HEK293 (cell line): Measurements from ENCODE around the gene RASL10A.

Experiments used
- CTCF ChIA-PET: fragments of 350-600 bp; formaldehyde crosslinking; extraction: SDS; loops from one replicate; lab custom pipeline; 2021; ENCODE audit warnings: antibody characterized with exemption; lab: Yijun Ruan, JAX
- POLR2A ChIA-PET: fragments of 300-600 bp; formaldehyde crosslinking; extraction: SDS; loops from one replicate; lab custom pipeline; 2020; ENCODE audit warnings: antibody characterized with exemption, inconsistent platforms; lab: Yijun Ruan, JAX
- H3K27ac ChIP-seq: fragments of 200-500 bp; sonication (Bioruptor generic); 2 replicates; pipeline ENCODE4 v1.5.1; 2014; ENCODE audit warnings: low read depth, low read length, control low read depth, inconsistent platforms; ENCODE audit errors: extremely low read depth
- H3K36me3 ChIP-seq, 2 experiments: fragments of 200-500 bp in 1 of 2; sonication (Bioruptor generic) in 1 of 2; 1 replicate in 1 of 2; 2 replicates in 1 of 2; pipeline ENCODE4 v1.5.1; 2014 to 2017; ENCODE audit warnings: inconsistent platforms in 2 of 2, low read length in 2 of 2; ENCODE audit not compliant: control insufficient read depth in 2 of 2, insufficient read depth in 1 of 2
- H3K4me1 ChIP-seq: fragments of 200-500 bp; sonication (Bioruptor generic); 2 replicates; pipeline ENCODE4 v1.5.1; 2014; ENCODE audit warnings: mild to moderate bottlenecking, low read length, inconsistent platforms; ENCODE audit not compliant: control insufficient read depth, insufficient read depth
- H3K4me3 ChIP-seq: 2 replicates; pipeline ENCODE4 v1.5.1; 2011; ENCODE audit warnings: low read depth, mild to moderate bottlenecking, control low read depth, low read length, moderate library complexity
- H3K9me3 ChIP-seq: fragments of 200-500 bp; sonication (Bioruptor generic); 2 replicates; pipeline ENCODE4 v1.5.1; 2014; ENCODE audit warnings: low read depth, low read length, inconsistent platforms; ENCODE audit not compliant: control insufficient read depth, insufficient read depth
- GLIS1 ChIP-seq: fragments of 450-650 bp; formaldehyde crosslinking; IDR thresholded peaks from 2 replicates; pipeline ENCODE4 v1.5.1; 2016; ENCODE audit warnings: missing biosample characterization, missing genetic modification characterization
- HOXA7 ChIP-seq: sonication (generic); formaldehyde crosslinking; IDR thresholded peaks from 2 replicates; pipeline ENCODE4 v1.8.1; 2022; ENCODE audit warnings: missing genetic modification reagents, borderline replicate concordance
- MEIS1 ChIP-seq: sonication (generic); formaldehyde crosslinking; IDR thresholded peaks from 2 replicates; pipeline ENCODE4 v1.8.1; 2022; ENCODE audit warnings: missing genetic modification reagents, mild to moderate bottlenecking, borderline replicate concordance
- OSR2 ChIP-seq: fragments of 450-650 bp; formaldehyde crosslinking; IDR thresholded peaks from 2 replicates; pipeline ENCODE4 v1.5.1; 2016; ENCODE audit warnings: missing biosample characterization, missing genetic modification characterization
- PATZ1 ChIP-seq: fragments of 450-650 bp; formaldehyde crosslinking; IDR thresholded peaks from 2 replicates; pipeline ENCODE4 v1.5.1; 2016; ENCODE audit warnings: missing biosample characterization, missing genetic modification characterization
- ZBTB17 ChIP-seq: fragments of 450-650 bp; formaldehyde crosslinking; IDR thresholded peaks from 2 replicates; pipeline ENCODE4 v1.5.1; 2016; ENCODE audit warnings: missing biosample characterization, missing genetic modification characterization
- ZBTB21 ChIP-seq: fragments of 450-650 bp; formaldehyde crosslinking; IDR thresholded peaks from 2 replicates; pipeline ENCODE4 v1.5.1; 2017; ENCODE audit warnings: missing biosample characterization, missing genetic modification characterization
- ZBTB48 ChIP-seq: fragments of 450-650 bp; formaldehyde crosslinking; IDR thresholded peaks from 2 replicates; pipeline ENCODE4 v1.5.1; 2016; ENCODE audit warnings: missing biosample characterization, missing genetic modification characterization
- ZBTB8A ChIP-seq: fragments of 450-650 bp; formaldehyde crosslinking; IDR thresholded peaks from 2 replicates; pipeline ENCODE4 v1.5.1; 2016; ENCODE audit warnings: missing biosample characterization, missing genetic modification characterization
- ZEB2 ChIP-seq: fragments of 450-650 bp; formaldehyde crosslinking; IDR thresholded peaks from 2 replicates; pipeline ENCODE4 v1.5.1; 2016; ENCODE audit warnings: missing biosample characterization, missing genetic modification characterization
- ZIC2 ChIP-seq: fragments of 450-650 bp; formaldehyde crosslinking; IDR thresholded peaks from 2 replicates; pipeline ENCODE4 v1.5.1; 2016; ENCODE audit warnings: missing biosample characterization, missing genetic modification characterization
- ZNF114 ChIP-seq: fragments of 450-650 bp; formaldehyde crosslinking; IDR thresholded peaks from 2 replicates; pipeline ENCODE4 v1.5.0; 2017; ENCODE audit warnings: missing biosample characterization, missing genetic modification characterization
- ZNF18 ChIP-seq: fragments of 450-650 bp; formaldehyde crosslinking; IDR thresholded peaks from 2 replicates; pipeline ENCODE4 v1.5.1; 2016; ENCODE audit warnings: missing biosample characterization, missing genetic modification characterization
- ZNF394 ChIP-seq: fragments of 450-650 bp; formaldehyde crosslinking; IDR thresholded peaks from 2 replicates; pipeline ENCODE4 v1.5.1; 2016; ENCODE audit warnings: missing biosample characterization, missing genetic modification characterization, mild to moderate bottlenecking, moderate library complexity, borderline replicate concordance
- ZNF398 ChIP-seq: fragments of 450-650 bp; formaldehyde crosslinking; IDR thresholded peaks from 2 replicates; pipeline ENCODE4 v1.5.1; 2017; ENCODE audit warnings: missing biosample characterization, missing genetic modification characterization
- ZNF529 ChIP-seq: fragments of 450-650 bp; formaldehyde crosslinking; IDR thresholded peaks from 2 replicates; pipeline ENCODE4 v1.5.1; 2017; ENCODE audit warnings: missing genetic modification characterization, missing biosample characterization; ENCODE audit not compliant: insufficient replicate concordance
- ZNF544 ChIP-seq: fragments of 450-650 bp; formaldehyde crosslinking; IDR thresholded peaks from 2 replicates; pipeline ENCODE4 v1.5.0; 2017; ENCODE audit warnings: missing biosample characterization, missing genetic modification characterization
- ZNF555 ChIP-seq: fragments of 450-650 bp; formaldehyde crosslinking; conservative IDR thresholded peaks from 2 replicates; pipeline ENCODE4 v1.5.1; 2017; ENCODE audit warnings: missing biosample characterization, mild to moderate bottlenecking, missing genetic modification characterization, inconsistent platforms
- ZNF585B ChIP-seq: fragments of 450-650 bp; formaldehyde crosslinking; IDR thresholded peaks from 2 replicates; pipeline ENCODE4 v1.5.1; 2016; ENCODE audit warnings: missing biosample characterization, missing genetic modification characterization
- ZNF600 ChIP-seq: fragments of 450-650 bp; formaldehyde crosslinking; IDR thresholded peaks from 2 replicates; pipeline ENCODE4 v1.5.1; 2016; ENCODE audit warnings: missing biosample characterization, missing genetic modification characterization
- ZNF621 ChIP-seq: fragments of 450-650 bp; formaldehyde crosslinking; IDR thresholded peaks from 2 replicates; pipeline ENCODE4 v1.5.1; 2017; ENCODE audit warnings: missing biosample characterization, missing genetic modification characterization
- ZNF624 ChIP-seq: fragments of 450-650 bp; formaldehyde crosslinking; IDR thresholded peaks from 2 replicates; pipeline ENCODE4 v1.5.1; 2017; ENCODE audit warnings: missing biosample characterization, missing genetic modification characterization
- ZNF629 ChIP-seq: fragments of 450-650 bp; formaldehyde crosslinking; IDR thresholded peaks from 2 replicates; pipeline ENCODE4 v1.5.1; 2017; ENCODE audit warnings: missing biosample characterization, missing genetic modification characterization
- ZSCAN16 ChIP-seq: fragments of 450-650 bp; formaldehyde crosslinking; IDR thresholded peaks from 2 replicates; pipeline ENCODE4 v1.5.1; 2016; ENCODE audit warnings: missing biosample characterization, missing genetic modification characterization
- ZSCAN23 ChIP-seq: fragments of 450-650 bp; formaldehyde crosslinking; IDR thresholded peaks from 2 replicates; pipeline ENCODE4 v1.5.1; 2016; ENCODE audit warnings: missing biosample characterization, missing genetic modification characterization
- TF ChIP-seq, protein P1 (sequence below): fragments of 450-650 bp; formaldehyde crosslinking; IDR thresholded peaks from 2 replicates; pipeline ENCODE4 v1.5.1; 2016; ENCODE audit warnings: missing biosample characterization, missing genetic modification characterization
- TF ChIP-seq, protein P2 (sequence below): fragments of 450-650 bp; formaldehyde crosslinking; IDR thresholded peaks from 2 replicates; pipeline ENCODE4 v1.5.1; 2016; ENCODE audit warnings: missing biosample characterization, missing genetic modification characterization

The RASL10A gene

DNA sequence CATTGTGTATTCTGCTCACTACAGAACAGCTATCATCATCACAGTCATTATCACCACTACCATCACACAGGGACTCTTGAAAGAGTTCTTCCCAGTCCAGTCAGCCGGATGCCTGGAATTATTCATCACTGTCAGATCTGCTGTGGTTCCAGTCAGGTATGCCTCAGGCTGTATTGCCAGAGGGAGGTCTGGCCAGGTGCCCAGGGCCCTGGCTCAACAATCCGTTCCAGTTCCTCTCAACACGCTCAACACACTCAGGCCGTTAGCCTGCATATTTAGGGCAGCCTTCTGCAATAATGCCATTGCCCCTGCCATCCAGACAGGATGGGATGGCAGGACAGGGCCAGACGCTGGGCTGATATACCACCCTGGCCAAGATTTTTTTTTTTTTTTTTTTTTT, 28.6 kb upstream of the RASL10A start:
- Histone ChIP-seq H3K9me3 (no peaks in the 10 kb centered on the region), H3K27ac (peak overlapping the region; percentile 60), H3K36me3 (peaks cover 14 to 87% of the 10 kb centered on the region in 2 experiments), H3K4me1 (peaks cover 15% of the 10 kb centered on the region), H3K4me3 (no peak overlapping the region)
- ChIA-PET CTCF (interaction anchor here (0.6 to 0.7 kb wide), 2 partner anchors 15 to 1356 kb away, joined by 3 to 4 read pairs; no protein-coding TSS in a partner anchor), POLR2A (interaction anchor here (0.6 to 1.7 kb wide), 4 partner anchors 10 to 128 kb away, joined by 3 to 13 read pairs (median 8); partner anchors contain the start of gene AP1B1)
- TF ChIP-seq MEIS1 (CRISPR knock-in tag) (no peak), ZNF398 (tag by site-specific recombination) (no peak), ZBTB48 (tag by site-specific recombination) (peak; percentile 96), ZNF394 (peak; percentile 28; the same call in 1 of the 2 replicates), ZNF600 (tag by site-specific recombination) (peak; percentile 86), PATZ1 (tag by site-specific recombination) (no peak), ZNF114 (tag by site-specific recombination) (no peak), ZIC2 (tag by site-specific recombination) (peak; percentile 78), ZNF529 (tag by site-specific recombination) (no peak), HOXA7 (CRISPR knock-in tag) (no peak), ZNF18 (peak; percentile 11), ZNF629 (tag by site-specific recombination) (peak; percentile 67), ZSCAN16 (0 out of 2 replicates have a peak, but pooled peaks have one; percentile 3), ZBTB17 (peak; percentile 72), OSR2 (tag by site-specific recombination) (peak; percentile 5; the same call in 1 of the 2 replicates), ZEB2 (tag by site-specific recombination) (peak; percentile 60), ZNF555 (no peak), ZNF585B (tag by site-specific recombination) (no peak), ZNF544 (tag by site-specific recombination) (no peak), ZNF624 (no peak), GLIS1 (tag by site-specific recombination) (peak; percentile 75), ZBTB8A (tag by site-specific recombination) (peak; percentile 8; the same call in 1 of the 2 replicates), ZSCAN23 (tag by site-specific recombination) (0 out of 2 replicates have a peak, but pooled peaks have one; percentile 24), ZBTB21 (0 out of 2 replicates have a peak, but pooled peaks have one; percentile 20), ZNF621 (tag by site-specific recombination) (no peak)
- TF ChIP-seq, protein P1, sequence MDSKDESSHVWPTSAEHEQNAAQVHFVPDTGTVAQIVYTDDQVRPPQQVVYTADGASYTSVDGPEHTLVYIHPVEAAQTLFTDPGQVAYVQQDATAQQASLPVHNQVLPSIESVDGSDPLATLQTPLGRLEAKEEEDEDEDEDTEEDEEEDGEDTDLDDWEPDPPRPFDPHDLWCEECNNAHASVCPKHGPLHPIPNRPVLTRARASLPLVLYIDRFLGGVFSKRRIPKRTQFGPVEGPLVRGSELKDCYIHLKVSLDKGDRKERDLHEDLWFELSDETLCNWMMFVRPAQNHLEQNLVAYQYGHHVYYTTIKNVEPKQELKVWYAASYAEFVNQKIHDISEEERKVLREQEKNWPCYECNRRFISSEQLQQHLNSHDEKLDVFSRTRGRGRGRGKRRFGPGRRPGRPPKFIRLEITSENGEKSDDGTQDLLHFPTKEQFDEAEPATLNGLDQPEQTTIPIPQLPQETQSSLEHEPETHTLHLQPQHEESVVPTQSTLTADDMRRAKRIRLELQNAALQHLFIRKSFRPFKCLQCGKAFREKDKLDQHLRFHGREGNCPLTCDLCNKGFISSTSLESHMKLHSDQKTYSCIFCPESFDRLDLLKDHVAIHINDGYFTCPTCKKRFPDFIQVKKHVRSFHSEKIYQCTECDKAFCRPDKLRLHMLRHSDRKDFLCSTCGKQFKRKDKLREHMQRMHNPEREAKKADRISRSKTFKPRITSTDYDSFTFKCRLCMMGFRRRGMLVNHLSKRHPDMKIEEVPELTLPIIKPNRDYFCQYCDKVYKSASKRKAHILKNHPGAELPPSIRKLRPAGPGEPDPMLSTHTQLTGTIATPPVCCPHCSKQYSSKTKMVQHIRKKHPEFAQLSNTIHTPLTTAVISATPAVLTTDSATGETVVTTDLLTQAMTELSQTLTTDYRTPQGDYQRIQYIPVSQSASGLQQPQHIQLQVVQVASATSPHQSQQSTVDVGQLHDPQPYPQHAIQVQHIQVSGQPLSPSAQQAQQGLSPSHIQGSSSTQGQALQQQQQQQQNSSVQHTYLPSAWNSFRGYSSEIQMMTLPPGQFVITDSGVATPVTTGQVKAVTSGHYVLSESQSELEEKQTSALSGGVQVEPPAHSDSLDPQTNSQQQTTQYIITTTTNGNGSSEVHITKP (tag by site-specific recombination), result peak; percentile 53; the same call in 1 of the 2 replicates
- TF ChIP-seq, protein P2, sequence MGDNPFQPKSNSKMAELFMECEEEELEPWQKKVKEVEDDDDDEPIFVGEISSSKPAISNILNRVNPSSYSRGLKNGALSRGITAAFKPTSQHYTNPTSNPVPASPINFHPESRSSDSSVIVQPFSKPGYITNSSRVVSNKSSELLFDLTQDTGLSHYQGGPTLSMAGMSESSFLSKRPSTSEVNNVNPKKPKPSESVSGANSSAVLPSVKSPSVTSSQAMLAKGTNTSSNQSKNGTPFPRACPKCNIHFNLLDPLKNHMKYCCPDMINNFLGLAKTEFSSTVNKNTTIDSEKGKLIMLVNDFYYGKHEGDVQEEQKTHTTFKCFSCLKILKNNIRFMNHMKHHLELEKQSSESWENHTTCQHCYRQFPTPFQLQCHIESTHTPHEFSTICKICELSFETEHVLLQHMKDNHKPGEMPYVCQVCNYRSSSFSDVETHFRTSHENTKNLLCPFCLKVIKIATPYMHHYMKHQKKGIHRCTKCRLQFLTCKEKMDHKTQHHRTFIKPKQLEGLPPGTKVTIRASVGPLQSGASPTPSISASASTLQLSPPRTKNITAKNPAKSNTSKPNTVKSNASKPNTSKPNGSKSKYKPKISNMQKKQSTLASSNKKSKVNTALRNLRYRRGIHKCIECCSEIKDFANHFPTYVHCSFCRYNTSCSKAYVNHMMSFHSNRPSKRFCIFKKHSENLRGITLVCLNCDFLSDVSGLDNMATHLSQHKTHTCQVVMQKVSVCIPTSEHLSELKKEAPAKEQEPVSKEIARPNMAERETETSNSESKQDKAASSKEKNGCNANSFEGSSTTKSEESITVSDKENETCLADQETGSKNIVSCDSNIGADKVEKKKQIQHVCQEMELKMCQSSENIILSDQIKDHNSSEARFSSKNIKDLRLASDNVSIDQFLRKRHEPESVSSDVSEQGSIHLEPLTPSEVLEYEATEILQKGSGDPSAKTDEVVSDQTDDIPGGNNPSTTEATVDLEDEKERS (tag by site-specific recombination), result no peak
